DMS79 treated with DMSO at 0.1 percent for 48 hours (cell line): ENCODE data around the gene SH3RF2.
"Not testable (repeated sequence)": the region's sequence is repeated elsewhere in the genome, so short reads cannot be mapped to it uniquely, and the experiment has no call there.

Experiments used
- DNase-seq: peaks from one replicate; lab custom pipeline; 2025; lab: John Stamatoyannopoulos, UW

The SH3RF2 gene

DNA sequence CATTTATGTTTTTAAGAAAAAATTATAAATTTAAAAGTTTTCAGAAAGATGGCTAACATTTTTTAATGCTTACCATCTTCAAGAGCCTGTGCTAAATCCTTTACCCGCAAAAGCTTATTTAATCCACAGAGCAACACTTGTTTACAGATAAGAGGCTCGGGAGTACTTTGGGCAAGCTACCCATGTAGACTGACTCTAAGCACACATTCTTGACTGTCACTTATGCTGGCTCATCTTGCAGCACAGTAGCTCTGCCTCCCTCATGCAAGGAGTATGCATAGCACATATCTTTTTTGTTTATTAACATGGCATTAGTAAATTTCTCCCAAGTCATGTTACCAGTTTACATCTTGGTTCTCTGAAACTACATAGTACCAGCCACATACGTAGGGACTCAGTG is 14.7 kb downstream of the SH3RF2 start:
- DNase-seq = no peak

- DNase-seq = no peak
Measured at GRCh38 chr5:145953202-145953601, 16.8 kb downstream of the SH3RF2 start.

GRCh38 chr5:145954140-145954539 is 17.8 kb downstream of the SH3RF2 start:
- not testable (repeated sequence) for DNase-seq

DNA sequence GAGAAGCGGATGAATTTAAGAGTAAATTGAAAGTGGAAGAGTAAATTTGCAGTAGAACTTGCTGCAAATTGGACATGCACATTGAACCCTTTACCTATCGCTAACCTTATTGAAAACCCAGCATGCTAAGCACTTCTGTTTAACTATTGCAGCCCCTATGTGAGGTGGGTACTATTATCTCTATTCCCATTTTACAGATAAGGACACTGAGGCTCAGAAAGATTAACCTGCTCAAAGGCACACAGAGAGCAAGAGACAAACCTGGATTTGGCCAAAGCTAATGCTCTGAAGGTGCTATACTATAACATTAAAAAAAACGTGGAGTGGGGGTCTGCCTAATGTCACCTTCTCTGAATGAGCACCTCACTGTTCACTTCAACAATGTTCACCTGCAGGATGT is 21.0 kb downstream of the SH3RF2 start:
- no peak for DNase-seq

DNA sequence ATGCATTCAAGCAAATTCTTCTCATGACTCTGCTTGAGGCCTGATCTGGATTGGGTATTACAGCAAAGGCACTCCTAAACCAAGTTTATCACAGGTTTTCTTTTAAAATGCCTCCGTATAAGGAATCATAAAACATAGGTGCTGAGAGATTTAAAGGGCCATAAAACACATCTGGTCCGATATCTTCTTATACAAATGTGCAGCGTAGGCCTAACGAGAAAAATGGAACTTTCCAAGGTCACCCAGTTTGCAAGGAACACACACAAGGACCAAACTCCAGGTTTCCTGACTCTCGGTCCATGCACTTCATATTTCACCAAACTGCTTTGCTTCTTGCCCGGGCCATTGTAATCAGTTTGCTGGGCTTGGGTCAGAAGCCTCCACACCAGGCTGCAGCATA is 22.1 kb downstream of the SH3RF2 start:
- no peak for DNase-seq

DNA sequence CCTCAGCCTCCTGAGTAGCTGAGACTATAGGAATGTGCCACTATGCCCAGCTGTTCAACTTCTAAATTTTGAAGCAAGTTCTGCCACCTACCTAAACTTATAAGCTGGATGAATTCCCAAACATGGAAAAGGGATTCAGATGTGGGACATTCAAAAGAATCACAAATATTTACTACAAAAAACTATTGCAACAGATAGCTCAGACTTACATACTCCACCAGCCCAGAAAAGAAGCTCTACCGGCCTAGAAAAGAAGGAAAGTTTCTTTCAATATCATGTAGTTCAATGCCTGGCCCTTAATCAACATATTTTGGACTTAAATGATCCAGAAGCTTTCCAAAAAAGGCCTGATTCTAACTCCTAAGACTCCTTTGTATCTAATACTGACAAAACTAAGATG is 23.8 kb downstream of the SH3RF2 start:
- DNase-seq = no peak

- DNase-seq = no peak
Measured at GRCh38 chr5:145960848-145961600, 24.6 kb downstream of the SH3RF2 start.

- DNase-seq = no peak
Measured at GRCh38 chr5:145962001-145962400, 25.6 kb downstream of the SH3RF2 start.

GRCh38 chr5:145964008-145964407 is 27.6 kb downstream of the SH3RF2 start:
- not testable (repeated sequence) for DNase-seq

GRCh38 chr5:145965804-145966203 is 29.4 kb downstream of the SH3RF2 start:
- no peak for DNase-seq

GRCh38 chr5:145967296-145967695 is 30.9 kb downstream of the SH3RF2 start:
- no peak for DNase-seq

- DNase-seq = no peak
Measured at GRCh38 chr5:145968970-145969713, 32.8 kb downstream of the SH3RF2 start.

DNA sequence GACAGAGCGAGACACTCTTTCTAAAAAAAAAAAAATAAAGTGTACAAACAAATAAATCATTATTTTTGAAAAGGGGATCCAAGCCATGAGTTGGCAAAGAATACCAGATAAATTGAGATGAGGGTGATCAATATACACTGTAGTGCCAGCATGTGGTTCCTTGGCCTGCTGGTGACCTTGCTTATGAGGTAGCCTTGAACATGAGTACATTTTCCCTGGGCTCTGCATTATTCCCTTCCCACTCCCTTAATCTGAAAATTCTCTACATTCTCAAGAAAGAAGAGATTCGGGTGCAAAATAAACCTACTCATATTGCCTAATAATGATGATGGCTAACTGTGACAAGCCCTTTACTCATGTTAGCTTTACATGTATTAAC is 33.3 kb downstream of the SH3RF2 start:
- DNase-seq = no peak

GRCh38 chr5:145971108-145971507 is 34.7 kb downstream of the SH3RF2 start:
- no peak for DNase-seq

DNA sequence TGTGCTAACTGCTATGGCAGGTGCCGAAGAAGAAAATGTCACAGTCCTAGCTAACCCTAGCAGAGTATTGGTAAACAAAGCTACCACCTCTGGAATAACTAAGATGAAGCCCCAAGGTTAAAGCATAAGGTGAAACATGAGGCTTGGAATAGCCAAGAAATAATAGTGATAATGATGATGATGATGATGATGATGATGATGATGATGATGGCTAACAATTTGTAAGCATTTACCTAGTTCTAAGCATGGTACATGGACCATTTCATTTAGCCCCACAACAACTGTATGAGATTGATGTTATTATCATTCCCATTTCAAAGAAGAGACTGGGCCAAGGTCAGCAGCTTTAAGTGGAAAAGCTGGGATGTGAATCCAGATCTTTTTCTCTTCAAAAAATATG is 35.3 kb downstream of the SH3RF2 start:
- no peak for DNase-seq

DNA sequence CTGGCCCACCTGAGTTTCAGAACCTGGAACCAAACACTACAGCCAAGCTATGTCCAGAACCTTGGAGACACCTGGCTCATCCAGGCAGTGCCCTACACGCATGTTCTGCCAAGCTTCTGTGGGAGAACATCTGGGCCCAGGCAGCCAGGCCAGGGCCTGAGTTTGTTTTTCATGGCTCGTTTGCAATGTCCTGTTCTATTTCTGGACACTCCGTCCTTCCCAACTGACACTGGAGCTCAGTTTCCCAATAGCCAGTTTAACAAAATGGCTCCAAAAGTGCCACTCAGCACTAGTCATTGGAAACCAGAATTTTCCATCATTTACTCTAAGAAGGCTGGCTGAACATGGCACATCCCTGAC is 38.6 kb downstream of the SH3RF2 start:
- DNase-seq = no peak

GRCh38 chr5:145975361-145976066 is 39.1 kb downstream of the SH3RF2 start:
- no peak for DNase-seq

DNA sequence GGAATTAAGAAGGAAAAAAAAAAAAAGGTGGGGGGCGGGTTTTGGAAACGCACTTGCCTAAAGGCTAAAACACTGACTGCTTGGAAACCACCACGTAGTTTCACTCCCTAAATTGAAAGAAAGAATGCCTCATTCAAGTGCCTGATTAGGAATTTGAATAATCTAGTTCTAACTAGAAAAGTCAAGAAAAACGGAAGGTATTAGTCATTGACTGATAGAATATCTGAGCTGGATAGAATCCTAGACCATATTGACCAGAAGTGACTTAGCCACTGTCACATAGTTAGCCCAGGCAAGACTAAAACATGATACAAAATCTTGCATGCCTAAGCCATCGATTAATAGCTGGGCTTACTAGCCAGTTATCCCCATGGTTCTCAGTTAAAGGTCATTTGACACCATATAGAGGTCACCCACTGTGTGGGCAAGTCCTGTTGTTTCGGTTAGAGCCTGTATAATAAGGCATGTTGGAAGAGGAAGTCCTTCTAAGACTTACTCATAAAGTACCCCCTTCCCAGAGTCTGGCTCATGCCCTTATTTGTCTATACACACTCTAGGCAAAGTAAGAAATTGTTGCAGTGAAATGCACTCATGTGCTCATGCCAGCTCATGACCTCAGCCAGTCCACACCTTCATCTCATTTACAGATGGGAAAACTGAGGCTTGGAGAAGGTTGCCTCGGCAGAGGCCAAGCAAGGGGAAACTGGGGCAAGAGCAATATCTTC is 40.2 kb downstream of the SH3RF2 start:
- no peak for DNase-seq

DNA sequence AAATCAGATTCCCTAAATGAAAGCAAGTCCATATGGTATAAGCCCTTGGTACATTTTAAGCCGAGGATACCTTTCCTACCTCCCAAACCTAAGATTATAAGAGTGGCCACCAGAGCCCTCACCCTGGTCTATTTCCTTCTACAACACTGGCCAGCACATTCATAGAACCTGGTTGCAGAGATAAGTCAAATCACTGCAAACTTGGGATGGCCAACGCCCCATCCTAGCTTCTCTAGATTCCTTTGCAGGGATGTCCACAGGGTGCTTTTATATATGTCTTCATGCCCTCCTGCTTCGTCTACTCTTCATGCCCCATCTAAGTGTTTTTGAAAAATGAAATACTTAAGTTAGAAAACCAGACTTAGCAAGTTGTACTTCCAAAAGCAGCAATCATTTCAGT is 41.8 kb downstream of the SH3RF2 start:
- no peak for DNase-seq

GRCh38 chr5:145978708-145979107 is 42.3 kb downstream of the SH3RF2 start:
- DNase-seq = no peak

DNA sequence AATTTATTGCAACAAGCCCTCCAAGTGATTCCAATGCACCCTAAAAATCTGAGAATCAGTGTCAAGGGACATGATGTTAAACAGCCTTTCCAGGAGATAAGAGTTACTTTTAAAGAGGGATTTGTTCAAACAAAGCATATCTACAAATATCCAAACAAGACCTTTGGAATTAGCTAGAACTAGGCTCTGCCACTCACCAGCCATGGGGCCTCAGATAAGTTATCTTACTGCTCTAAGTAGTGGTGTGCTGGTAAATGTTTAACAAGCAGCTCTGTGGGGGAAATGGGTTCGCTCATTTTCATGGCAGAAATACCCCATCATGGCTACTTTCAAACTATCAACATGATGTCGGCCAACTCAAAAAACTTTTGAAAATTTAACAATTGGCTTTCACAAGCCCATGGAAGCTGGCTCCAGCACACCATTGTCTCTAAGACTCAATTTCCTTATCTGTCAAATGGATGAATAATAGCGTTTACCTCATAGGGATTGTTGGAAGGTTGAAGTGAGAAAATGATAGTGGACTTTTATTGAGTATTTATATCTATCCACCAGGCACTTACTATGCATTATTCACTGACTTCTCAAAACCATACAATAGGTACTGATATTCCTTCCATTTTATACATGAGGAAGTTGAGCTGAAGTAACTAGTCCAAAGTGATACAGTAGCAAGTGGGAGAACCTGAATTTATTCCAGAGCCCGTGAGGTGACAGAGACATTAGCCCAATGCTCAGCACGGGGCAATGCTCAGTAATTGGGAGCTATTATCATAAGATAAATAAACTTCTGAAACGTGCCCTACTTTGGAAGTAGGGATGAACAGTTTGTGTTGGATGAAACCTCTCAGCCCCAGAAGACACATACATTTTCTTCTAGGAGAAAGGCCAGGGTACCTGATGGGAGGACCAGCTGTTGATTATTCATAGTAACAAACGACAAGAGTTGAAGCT is 43.2 kb downstream of the SH3RF2 start:
- DNase-seq = no peak
